ENCODE data around the gene MCM8. TPM values are rescaled to one million over a fixed set of nuclear protein-coding genes. Genes with fewer than 3 reads are reported as not detected.

The MCM8 gene
- total and polyA plus RNA-seq, 4 donors: 2.0 to 7.2 (median 3.3) TPM

DNA sequence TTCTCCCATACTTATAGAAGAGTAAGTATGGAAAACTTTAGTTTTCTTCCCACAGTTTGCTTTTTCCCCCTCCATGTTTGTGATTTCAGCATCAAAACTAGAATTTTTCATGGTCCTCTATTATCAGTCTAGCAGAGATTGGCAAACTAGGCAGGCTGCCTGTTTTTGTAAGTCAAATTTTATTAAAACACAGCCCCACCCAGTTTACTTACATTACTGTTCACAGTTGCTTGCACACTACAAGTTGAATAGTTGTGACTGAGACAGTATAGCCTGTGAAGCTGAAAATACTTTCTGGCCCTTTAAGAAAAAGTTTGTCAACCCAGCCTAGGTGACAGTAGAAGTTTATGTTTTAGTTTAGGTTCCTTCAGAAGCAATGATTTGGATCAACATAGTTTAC is 19.5 kb downstream of the MCM8 start:
- TF ChIP-seq, protein P1, sequence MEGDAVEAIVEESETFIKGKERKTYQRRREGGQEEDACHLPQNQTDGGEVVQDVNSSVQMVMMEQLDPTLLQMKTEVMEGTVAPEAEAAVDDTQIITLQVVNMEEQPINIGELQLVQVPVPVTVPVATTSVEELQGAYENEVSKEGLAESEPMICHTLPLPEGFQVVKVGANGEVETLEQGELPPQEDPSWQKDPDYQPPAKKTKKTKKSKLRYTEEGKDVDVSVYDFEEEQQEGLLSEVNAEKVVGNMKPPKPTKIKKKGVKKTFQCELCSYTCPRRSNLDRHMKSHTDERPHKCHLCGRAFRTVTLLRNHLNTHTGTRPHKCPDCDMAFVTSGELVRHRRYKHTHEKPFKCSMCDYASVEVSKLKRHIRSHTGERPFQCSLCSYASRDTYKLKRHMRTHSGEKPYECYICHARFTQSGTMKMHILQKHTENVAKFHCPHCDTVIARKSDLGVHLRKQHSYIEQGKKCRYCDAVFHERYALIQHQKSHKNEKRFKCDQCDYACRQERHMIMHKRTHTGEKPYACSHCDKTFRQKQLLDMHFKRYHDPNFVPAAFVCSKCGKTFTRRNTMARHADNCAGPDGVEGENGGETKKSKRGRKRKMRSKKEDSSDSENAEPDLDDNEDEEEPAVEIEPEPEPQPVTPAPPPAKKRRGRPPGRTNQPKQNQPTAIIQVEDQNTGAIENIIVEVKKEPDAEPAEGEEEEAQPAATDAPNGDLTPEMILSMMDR (IDR thresholded peaks at IDR 0.05; ENCODE audit: control extremely low read depth, extremely low read depth): no peak
- no peak overlapping the region for H3K4me3 ChIP-seq

GRCh38 chr20:5970381-5970780 is 19.9 kb downstream of the MCM8 start:
- WGBS, 2 donors: 96 to 97% methylated on average over 2 of the region's 2 CpGs
- DNase-seq (no peak), ATAC-seq (ENCODE audit: insufficient read depth, low FRiP score) (no peak)
- H3K27ac ChIP-seq (ENCODE audit: low read depth in 1 of 2, low read length in 1 of 2): no peak overlapping the region
- TF ChIP-seq, protein P1 (IDR thresholded peaks at IDR 0.05; ENCODE audit: control extremely low read depth, extremely low read depth): no peak
- H3K36me3 ChIP-seq (ENCODE audit: control insufficient read depth in 4 of 4, insufficient read depth in 4 of 4, low read length in 4 of 4): peaks cover 2 to 8% (median 4%) of the 10 kb centered on the region in 4 donors
- no peaks in the 10 kb centered on the region for H3K4me1 ChIP-seq (ENCODE audit: control insufficient read depth in 5 of 5, insufficient read depth in 5 of 5, low read length in 5 of 5)
- no peaks in the 10 kb centered on the region for H3K27me3 ChIP-seq (ENCODE audit: control insufficient read depth in 3 of 3, insufficient read depth in 3 of 3, low read length in 2 of 3)
- no peak overlapping the region for H3K9ac ChIP-seq (ENCODE audit: insufficient read depth in 1 of 2, low read length in 2 of 2)
- H3K4me3 ChIP-seq: no peak overlapping the region
- no peaks in the 10 kb centered on the region for H3K9me3 ChIP-seq (ENCODE audit: control insufficient read depth in 4 of 4, insufficient read depth in 3 of 4, low read length in 3 of 4)

More for the DNA sequence above, 19.5 kb downstream of the MCM8 start:
- ATAC-seq (ENCODE audit: insufficient read depth, low FRiP score) (no peak), DNase-seq (no peak)
- Histone ChIP-seq H3K9me3 (ENCODE audit: control insufficient read depth in 4 of 4, insufficient read depth in 3 of 4, low read length in 3 of 4) (no peaks in the 10 kb centered on the region), H3K27ac (ENCODE audit: low read depth in 1 of 2, low read length in 1 of 2) (no peak overlapping the region), H3K27me3 (ENCODE audit: control insufficient read depth in 3 of 3, insufficient read depth in 3 of 3, low read length in 2 of 3) (no peaks in the 10 kb centered on the region), H3K4me1 (ENCODE audit: control insufficient read depth in 5 of 5, insufficient read depth in 5 of 5, low read length in 5 of 5) (no peaks in the 10 kb centered on the region), H3K9ac (ENCODE audit: insufficient read depth in 1 of 2, low read length in 2 of 2) (no peak overlapping the region), H3K36me3 (ENCODE audit: control insufficient read depth in 4 of 4, insufficient read depth in 4 of 4, low read length in 4 of 4) (peaks cover 2 to 8% (median 4%) of the 10 kb centered on the region in 4 donors)

- Histone ChIP-seq H3K4me1 (ENCODE audit: control insufficient read depth in 5 of 5, insufficient read depth in 5 of 5, low read length in 5 of 5) (no peaks in the 10 kb centered on the region), H3K4me3 (no peak overlapping the region), H3K9me3 (ENCODE audit: control insufficient read depth in 4 of 4, insufficient read depth in 3 of 4, low read length in 3 of 4) (no peaks in the 10 kb centered on the region), H3K27me3 (ENCODE audit: control insufficient read depth in 3 of 3, insufficient read depth in 3 of 3, low read length in 2 of 3) (no peaks in the 10 kb centered on the region), H3K27ac (ENCODE audit: low read depth in 1 of 2, low read length in 1 of 2) (no peak overlapping the region), H3K9ac (ENCODE audit: insufficient read depth in 1 of 2, low read length in 2 of 2) (no peak overlapping the region), H3K36me3 (ENCODE audit: control insufficient read depth in 4 of 4, insufficient read depth in 4 of 4, low read length in 4 of 4) (peaks cover 2 to 8% (median 4%) of the 10 kb centered on the region in 4 donors)
- DNase-seq (peak in 2 of 3 donors; percentile 15 to 25), ATAC-seq (ENCODE audit: insufficient read depth, low FRiP score) (no peak)
- TF ChIP-seq, protein P1 (IDR thresholded peaks at IDR 0.05; ENCODE audit: control extremely low read depth, extremely low read depth): no peak
Observed at GRCh38 chr20:5971203-5971602, 20.8 kb downstream of the MCM8 start.

DNA sequence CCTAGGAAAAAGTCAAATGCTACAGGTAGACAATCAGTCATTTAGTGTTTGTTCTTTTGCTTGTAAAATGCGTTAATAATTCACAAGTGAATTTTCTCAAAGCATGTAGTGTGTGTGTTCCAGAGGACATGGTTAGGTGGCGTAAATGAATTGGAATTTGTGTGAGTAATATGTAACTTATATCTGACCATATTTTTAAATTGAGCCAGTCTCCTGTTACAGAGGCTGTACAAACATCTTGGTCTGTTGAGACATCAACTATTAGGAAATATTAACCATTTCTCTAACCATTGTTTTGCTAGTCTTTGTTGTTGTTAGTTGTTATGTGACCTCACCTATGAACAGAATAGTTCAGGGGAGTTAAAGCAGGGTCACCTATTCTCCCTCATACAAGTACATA is 22.7 kb downstream of the MCM8 start:
- TF ChIP-seq, protein P1 (IDR thresholded peaks at IDR 0.05; ENCODE audit: control extremely low read depth, extremely low read depth): no peak
- no peaks in the 10 kb centered on the region for H3K9me3 ChIP-seq (ENCODE audit: control insufficient read depth in 4 of 4, insufficient read depth in 3 of 4, low read length in 3 of 4)
- H3K4me1 ChIP-seq (ENCODE audit: control insufficient read depth in 5 of 5, insufficient read depth in 5 of 5, low read length in 5 of 5): no peaks in the 10 kb centered on the region
- ATAC-seq (ENCODE audit: insufficient read depth, low FRiP score) (no peak), DNase-seq (peak in 2 of 3 donors; percentile 34 to 62)
- no peak overlapping the region for H3K4me3 ChIP-seq
- no peak overlapping the region for H3K27ac ChIP-seq (ENCODE audit: low read depth in 1 of 2, low read length in 1 of 2)
- H3K9ac ChIP-seq (ENCODE audit: insufficient read depth in 1 of 2, low read length in 2 of 2): no peak overlapping the region
- peaks cover 4 to 11% (median 5%) of the 10 kb centered on the region in 4 donors for H3K36me3 ChIP-seq (ENCODE audit: control insufficient read depth in 4 of 4, insufficient read depth in 4 of 4, low read length in 4 of 4)
- WGBS, 2 donors: 71 to 79% methylated on average over 2 of the region's 2 CpGs
- H3K27me3 ChIP-seq (ENCODE audit: control insufficient read depth in 3 of 3, insufficient read depth in 3 of 3, low read length in 2 of 3): no peaks in the 10 kb centered on the region

Data from lung (tissue), 12 donors.